Epithelial cell of proximal tubule (primary cell): ENCODE measurements around the gene PDLIM5. TPM values are rescaled to one million over a fixed set of nuclear protein-coding genes. Genes with fewer than 3 reads are reported as not detected.
A peak's percentile ranks its signal among the peaks of the same experiment; 100 is the strongest.

Experiments
- DNase-seq: peaks from one replicate; pipeline ENCODE4 v3.0.0-alpha.2; 2011; ENCODE audit warnings: low read depth
- H3K4me3 ChIP-seq: 2 replicates; pipeline ENCODE4 v1.5.1; 2011; ENCODE audit warnings: low read depth, mild to moderate bottlenecking, low read length
- CTCF ChIP-seq: conservative IDR thresholded peaks from 2 replicates; pipeline ENCODE4 v1.5.1; 2012; ENCODE audit warnings: low read depth, mild to moderate bottlenecking, low read length
- total RNA-seq: library from RNA; depleted of rRNA; stranded (reverse); fragments of >200 nt; gene quantifications from 2 replicates; pipeline ENCODE4 v1.2.3, GENCODE V29; 2015

Gene PDLIM5
- total RNA-seq, 1 donor from 2014 or later = 48.8 TPM

DNA sequence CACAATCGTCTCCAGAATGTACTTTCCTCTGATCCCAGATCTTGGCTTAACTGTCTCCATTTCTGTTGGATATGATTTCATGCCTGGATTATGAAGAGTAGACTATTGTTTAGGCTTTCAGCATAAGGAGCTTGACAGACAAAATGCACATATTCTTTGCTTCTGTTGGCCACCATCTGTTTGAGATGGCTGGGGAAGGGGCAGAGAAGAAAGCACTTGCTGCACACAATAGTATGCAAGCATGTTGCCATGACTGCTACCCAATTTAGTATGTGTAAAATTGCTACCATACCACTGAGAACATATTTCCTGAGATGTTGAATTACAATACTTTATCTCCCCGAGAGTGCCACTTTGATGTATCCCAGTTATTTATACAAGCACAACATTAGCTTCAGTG, 178.1 kb downstream of the PDLIM5 start:
- DNase-seq = no peak
- no peak for TF ChIP-seq CTCF
- no peak overlapping the region for H3K4me3 ChIP-seq

- no peak for DNase-seq
- H3K4me3 ChIP-seq = no peak overlapping the region
- TF ChIP-seq CTCF = no peak
Measured at GRCh38 chr4:94634271-94634670, 182.5 kb downstream of the PDLIM5 start.

DNA sequence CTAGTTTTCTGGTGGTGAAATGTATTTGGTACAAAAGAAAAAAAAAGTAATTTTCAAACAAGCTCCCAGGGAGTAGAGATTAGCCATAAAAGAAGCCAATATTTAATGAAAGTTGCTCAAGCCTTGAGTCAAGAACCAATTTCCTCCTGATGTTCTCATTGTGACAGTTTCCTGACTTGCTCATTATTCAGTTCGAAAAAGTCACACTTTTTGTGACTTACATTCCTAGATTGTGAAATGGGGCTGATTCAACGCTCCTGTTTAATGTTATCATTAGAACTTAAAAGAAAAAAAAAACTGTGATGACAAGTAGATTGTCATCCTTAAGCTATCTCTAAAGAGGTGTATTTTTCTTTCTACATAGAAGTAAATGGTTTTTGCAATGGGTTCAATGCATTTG, 183.4 kb downstream of the PDLIM5 start:
- peak; percentile 31 for DNase-seq
- TF ChIP-seq CTCF = no peak
- H3K4me3 ChIP-seq = no peak overlapping the region

GRCh38 chr4:94636004-94636403, 184.3 kb downstream of the PDLIM5 start:
- no peak for DNase-seq
- TF ChIP-seq CTCF = no peak
- H3K4me3 ChIP-seq = no peak overlapping the region

- H3K4me3 ChIP-seq = no peak overlapping the region
- no peak for TF ChIP-seq CTCF
- DNase-seq = no peak
Measured at GRCh38 chr4:94639298-94639697, 187.6 kb downstream of the PDLIM5 start.

GRCh38 chr4:94640151-94640550, 188.4 kb downstream of the PDLIM5 start:
- TF ChIP-seq CTCF = no peak
- no peak for DNase-seq
- H3K4me3 ChIP-seq = no peak overlapping the region

DNA sequence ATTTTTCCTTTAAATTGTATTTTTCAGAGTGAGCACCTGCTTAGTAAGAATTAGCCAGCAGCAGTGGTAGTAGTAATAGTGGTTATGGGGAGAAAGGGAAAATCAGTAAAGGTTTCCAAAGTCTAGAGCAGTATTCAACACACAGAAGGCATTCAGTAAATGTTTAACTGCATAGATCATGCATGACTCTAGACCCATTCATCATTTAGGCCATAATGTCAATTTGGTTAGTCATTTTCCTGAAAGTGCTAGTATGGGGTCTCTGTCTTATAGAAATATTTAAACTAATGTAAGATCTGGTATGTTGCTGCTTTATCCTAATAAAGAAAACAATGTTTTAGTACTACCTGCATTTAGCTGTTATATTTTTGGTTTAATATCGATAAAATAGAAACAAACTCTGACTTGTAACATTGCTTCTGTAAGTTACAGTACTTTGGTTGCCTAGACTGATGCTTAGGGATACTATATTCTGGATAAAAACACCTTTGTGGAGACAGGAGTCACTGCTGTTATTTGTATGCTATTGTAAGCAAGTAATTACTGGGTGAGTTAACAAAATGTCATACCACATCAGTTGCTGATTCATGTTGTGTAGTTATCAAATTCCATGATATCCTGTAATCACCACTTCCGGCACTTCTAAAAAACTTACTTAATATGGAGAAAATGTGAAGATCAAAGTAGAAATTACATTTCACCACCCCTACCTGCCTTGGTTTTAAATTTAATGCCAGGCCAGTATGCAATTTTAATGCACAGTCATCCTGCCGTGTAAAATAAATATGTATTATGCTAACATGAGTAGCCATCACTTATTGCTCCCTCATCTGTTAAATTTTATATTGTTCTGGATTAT, 190.2 kb downstream of the PDLIM5 start:
- peak; percentile 56 for DNase-seq
- no peak overlapping the region for H3K4me3 ChIP-seq
- no peak for TF ChIP-seq CTCF
